OCI-LY7 (cell line): ENCODE results near the gene MARS1. TPM values are rescaled to one million over a fixed set of nuclear protein-coding genes. Genes with fewer than 3 reads are reported as not detected.

Experiments
- BruUV-seq: library from RNA; stranded (reverse); fragments of 400-500 nt; replicated peaks from 2 replicates; lab custom pipeline; 2021; lab: Mats Ljungman, UMichigan
- CTCF ChIA-PET: fragments of 300-600 bp; sonication (Branson Sonifier 250); formaldehyde crosslinking; loops from one replicate; lab custom pipeline; 2022; ENCODE audit warnings: antibody characterized with exemption; ENCODE audit not compliant: unreplicated experiment; lab: Charles Lee
- POLR2A ChIA-PET: fragments of 300-600 bp; sonication (Branson Sonifier 250); formaldehyde crosslinking; loops from one replicate; lab custom pipeline; 2022; ENCODE audit warnings: antibody characterized with exemption; lab: Charles Lee
- DNase-seq: peaks from one replicate; pipeline ENCODE4 v3.0.0-alpha.2; 2015; ENCODE audit warnings: low spot score
- H2AFZ ChIP-seq: fragments of 200-600 bp; sonication (generic), shearing (Covaris generic); 2 replicates; pipeline ENCODE4 v1.6.1; 2014; ENCODE audit warnings: mild to moderate bottlenecking, antibody characterized with exemption, low read length, moderate library complexity
- H3K27ac ChIP-seq: fragments of 200-600 bp; sonication (generic); 2 replicates; pipeline ENCODE4 v1.5.1; 2014; ENCODE audit warnings: mixed run types, low read depth, mild to moderate bottlenecking, moderate library complexity, low read length, inconsistent platforms; ENCODE audit not compliant: poor library complexity, severe bottlenecking
- H3K36me3 ChIP-seq: fragments of 200-600 bp; sonication (generic); 2 replicates; pipeline ENCODE4 v1.6.1; 2014; ENCODE audit warnings: mild to moderate bottlenecking, antibody characterized with exemption, low read length, moderate library complexity, mixed read lengths; ENCODE audit not compliant: insufficient read depth
- H3K4me1 ChIP-seq: fragments of 200-600 bp; sonication (generic); 2 replicates; pipeline ENCODE4 v1.5.1; 2014; ENCODE audit warnings: mild to moderate bottlenecking, low read length; ENCODE audit not compliant: insufficient read depth, poor library complexity, severe bottlenecking
- H3K4me2 ChIP-seq: fragments of 200-600 bp; sonication (generic); 2 replicates; pipeline ENCODE4 v1.6.1; 2014; ENCODE audit warnings: mild to moderate bottlenecking, low read length
- H3K4me3 ChIP-seq: fragments of 200-600 bp; sonication (generic); 2 replicates; pipeline ENCODE4 v1.5.1; 2014; ENCODE audit warnings: mild to moderate bottlenecking, low read depth, low read length; ENCODE audit not compliant: poor library complexity, severe bottlenecking
- H3K79me2 ChIP-seq: fragments of 200-600 bp; sonication (generic); 2 replicates; pipeline ENCODE4 v1.6.1; 2016; ENCODE audit warnings: low read depth, mild to moderate bottlenecking, low read length, moderate library complexity, mixed read lengths; ENCODE audit not compliant: insufficient read depth
- H3K9me2 ChIP-seq: fragments of 200-600 bp; sonication (generic); 2 replicates; pipeline ENCODE4 v1.6.1; 2016; ENCODE audit warnings: mild to moderate bottlenecking, low read length, mixed read lengths; ENCODE audit not compliant: insufficient read depth
- H3K9me3 ChIP-seq: fragments of 200-600 bp; sonication (generic); 2 replicates; pipeline ENCODE4 v1.6.1; 2014; ENCODE audit warnings: mild to moderate bottlenecking, mixed run types, low read length, mixed read lengths
- H4K20me1 ChIP-seq: fragments of 200-600 bp; sonication (generic); 2 replicates; pipeline ENCODE4 v1.6.1; 2014; ENCODE audit warnings: mild to moderate bottlenecking, antibody characterized with exemption, low read length, moderate library complexity, mixed read lengths; ENCODE audit not compliant: insufficient read depth
- EZH2phosphoT487 ChIP-seq: fragments of 200-600 bp; sonication (generic); IDR thresholded peaks from 2 replicates; pipeline ENCODE4 v1.6.1; 2018; ENCODE audit warnings: low read depth, borderline replicate concordance, mild to moderate bottlenecking, mixed run types, antibody characterized with exemption, low read length, moderate library complexity, mixed read lengths
- intact Hi-C: fragments of 100-400 bp; cut with micrococcal nuclease; formaldehyde crosslinking; loops from one replicate; pipeline ENCODE4 v1.10.0; 2022; ENCODE audit not compliant: unreplicated experiment
- total RNA-seq, 2 experiments: library from RNA; depleted of rRNA in 1 of 2; stranded (reverse); fragments of >200 nt in 1 of 2; shearing (Covaris generic) in 1 of 2; gene quantifications; 2 replicates each; pipeline ENCODE4 v1.2.3, GENCODE V29; 2014 to 2022
- TF ChIP-seq, protein P1 (sequence below): fragments of 200-600 bp; sonication (generic); conservative IDR thresholded peaks from 2 replicates; pipeline ENCODE4 v1.5.1; 2014; ENCODE audit warnings: mild to moderate bottlenecking, antibody characterized with exemption, low read length, moderate library complexity, mixed read lengths

Gene MARS1
- total RNA-seq, 2 experiments from 2014 or later: 272 to 465 TPM

DNA sequence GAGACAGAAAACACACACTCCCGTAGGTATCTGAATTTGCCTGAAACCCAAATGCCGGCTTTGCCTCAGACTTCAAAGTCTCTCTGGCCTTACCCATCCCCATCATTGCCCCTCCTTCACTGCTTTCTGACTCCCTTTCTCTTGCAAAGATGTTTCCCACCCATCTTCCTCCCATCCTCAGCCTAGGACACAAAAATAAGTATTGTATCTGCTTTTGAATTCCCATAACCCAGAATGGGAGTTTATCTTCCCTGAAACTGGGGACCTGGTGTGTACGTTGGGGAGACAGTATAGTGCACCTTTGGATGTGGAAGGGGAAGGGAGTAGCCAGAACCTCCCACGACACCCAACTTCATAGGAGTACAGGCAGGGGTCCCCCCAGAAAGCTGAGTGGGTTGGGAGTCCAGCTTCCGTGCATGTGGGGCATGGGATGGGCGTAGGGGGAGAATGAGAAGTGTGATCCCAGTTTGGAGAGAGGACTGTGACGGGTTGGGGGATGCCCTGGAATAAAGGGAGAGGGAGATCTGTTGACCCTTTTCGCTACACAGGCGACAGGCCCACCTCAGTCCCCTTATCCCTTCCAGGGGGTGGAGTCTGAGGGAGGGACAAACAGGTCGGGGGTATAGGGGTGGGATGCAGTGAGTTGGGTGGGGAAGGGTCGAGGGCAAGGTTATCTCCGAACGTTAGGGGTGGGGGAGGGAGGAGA lies 61.5 kb downstream of the MARS1 start:
- H3K4me1 ChIP-seq: peaks cover 17% of the 10 kb centered on the region
- TF ChIP-seq, protein P1, sequence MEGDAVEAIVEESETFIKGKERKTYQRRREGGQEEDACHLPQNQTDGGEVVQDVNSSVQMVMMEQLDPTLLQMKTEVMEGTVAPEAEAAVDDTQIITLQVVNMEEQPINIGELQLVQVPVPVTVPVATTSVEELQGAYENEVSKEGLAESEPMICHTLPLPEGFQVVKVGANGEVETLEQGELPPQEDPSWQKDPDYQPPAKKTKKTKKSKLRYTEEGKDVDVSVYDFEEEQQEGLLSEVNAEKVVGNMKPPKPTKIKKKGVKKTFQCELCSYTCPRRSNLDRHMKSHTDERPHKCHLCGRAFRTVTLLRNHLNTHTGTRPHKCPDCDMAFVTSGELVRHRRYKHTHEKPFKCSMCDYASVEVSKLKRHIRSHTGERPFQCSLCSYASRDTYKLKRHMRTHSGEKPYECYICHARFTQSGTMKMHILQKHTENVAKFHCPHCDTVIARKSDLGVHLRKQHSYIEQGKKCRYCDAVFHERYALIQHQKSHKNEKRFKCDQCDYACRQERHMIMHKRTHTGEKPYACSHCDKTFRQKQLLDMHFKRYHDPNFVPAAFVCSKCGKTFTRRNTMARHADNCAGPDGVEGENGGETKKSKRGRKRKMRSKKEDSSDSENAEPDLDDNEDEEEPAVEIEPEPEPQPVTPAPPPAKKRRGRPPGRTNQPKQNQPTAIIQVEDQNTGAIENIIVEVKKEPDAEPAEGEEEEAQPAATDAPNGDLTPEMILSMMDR: no peak
- TF ChIP-seq EZH2phosphoT487: no peak
- no peak for DNase-seq
- intact Hi-C loops: no loop called here
- H3K4me2 ChIP-seq: peak overlapping the region; percentile 41
- H3K27ac ChIP-seq: no peak overlapping the region
- H3K9me3 ChIP-seq: no peaks in the 10 kb centered on the region
- peak overlapping the region; percentile 23 for H3K4me3 ChIP-seq
- H3K9me2 ChIP-seq: no peaks in the 10 kb centered on the region
- H3K79me2 ChIP-seq: peaks cover 16% of the 10 kb centered on the region; the same call in 1 of the 2 replicates
- H3K36me3 ChIP-seq: no peaks in the 10 kb centered on the region
- CTCF ChIA-PET: no interaction called here
- BruUV-seq: no TSS peak
- no peaks in the 10 kb centered on the region for H4K20me1 ChIP-seq
- H2AFZ ChIP-seq: peak overlapping the region; percentile 34; the same call in 1 of the 2 replicates
- POLR2A ChIA-PET: no interaction called here

GRCh38 chr12:57549909-57550640 lies 62.2 kb downstream of the MARS1 start, which contains the start of gene KIF5A:
KIF5A (plus strand) TSS chr12:57550044; CDS start chr12:57550272, 228 bp downstream.
- Histone ChIP-seq H4K20me1 (no peaks in the 10 kb centered on the region), H3K27ac (no peak within 1 kb of the TSS), H3K4me3 (peak within 1 kb of the TSS; percentile 23), H3K9me2 (no peaks in the 10 kb centered on the region), H2AFZ (peak within 1 kb of the TSS; percentile 34; the same call in 1 of the 2 replicates), H3K79me2 (peaks cover 16% of the 10 kb centered on the region; the same call in 1 of the 2 replicates), H3K4me1 (peaks cover 17% of the 10 kb centered on the region), H3K9me3 (no peaks in the 10 kb centered on the region), H3K4me2 (peak within 1 kb of the TSS; percentile 41), H3K36me3 (no peaks in the 10 kb centered on the region)
- no peak for TF ChIP-seq EZH2phosphoT487
- TF ChIP-seq, protein P1: 0 out of 2 replicates have a peak, but pooled peaks have one; percentile 16
- intact Hi-C loops: no loop called here
- DNase-seq: peak; percentile 35
- ChIA-PET CTCF (no interaction called here), POLR2A (no interaction called here)
- no TSS peak for BruUV-seq
